Hippocampal formation (tissue), 2 donors: ENCODE data around the gene CIAO2A.
"Not testable (repeated sequence)": the region's sequence is repeated elsewhere in the genome, so short reads cannot be mapped to it uniquely, and the experiment has no call there.

Source experiments
- DNase-seq, 2 donors: peaks; one replicate each; lab custom pipeline; 2025; lab: John Stamatoyannopoulos, UW

CIAO2A gene, protein sequence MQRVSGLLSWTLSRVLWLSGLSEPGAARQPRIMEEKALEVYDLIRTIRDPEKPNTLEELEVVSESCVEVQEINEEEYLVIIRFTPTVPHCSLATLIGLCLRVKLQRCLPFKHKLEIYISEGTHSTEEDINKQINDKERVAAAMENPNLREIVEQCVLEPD

DNA sequence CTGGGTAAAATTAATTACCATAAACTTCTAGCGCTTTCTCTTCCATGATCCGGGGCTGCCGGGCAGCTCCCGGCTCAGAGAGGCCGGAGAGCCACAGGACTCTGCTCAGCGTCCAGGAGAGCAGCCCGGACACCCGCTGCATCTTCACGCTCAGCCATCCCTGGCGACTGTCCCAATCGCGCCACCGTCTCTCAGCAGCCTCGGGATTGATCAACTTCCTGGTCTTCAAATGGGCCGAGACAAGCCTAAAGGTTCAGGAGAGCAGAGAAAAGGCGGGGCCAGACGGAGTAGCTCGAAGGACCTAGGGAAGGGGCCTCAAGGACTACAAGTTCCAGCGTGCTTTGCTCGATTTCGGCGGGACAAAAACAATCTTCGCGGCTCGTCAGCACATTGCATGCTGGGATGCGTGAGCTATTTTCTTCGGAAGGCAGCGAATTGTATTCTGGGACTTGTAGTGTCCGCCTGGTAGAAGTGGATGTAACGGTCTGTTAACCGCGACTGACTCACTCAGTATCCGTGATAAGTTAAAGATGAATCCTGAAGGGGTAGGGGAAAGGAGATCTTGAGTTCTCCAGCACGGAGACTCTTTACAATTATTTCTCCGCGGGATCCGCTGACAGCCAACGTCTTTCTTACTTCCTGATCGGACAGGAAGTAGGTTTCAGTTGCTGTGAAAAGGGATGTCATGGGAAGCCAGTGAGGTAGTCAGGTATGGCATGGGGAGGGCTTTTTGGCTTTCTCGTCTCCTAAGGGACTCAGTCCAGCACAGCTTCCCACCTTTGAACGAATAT lies at the start of gene CIAO2A:
Gene CIAO2A, minus strand, starts transcription at position 212 of the 791 bp plus-strand sequence. Its CDS starts 70 bp downstream, at position 142.
- peak; percentile 92 to 98 for DNase-seq

DNA sequence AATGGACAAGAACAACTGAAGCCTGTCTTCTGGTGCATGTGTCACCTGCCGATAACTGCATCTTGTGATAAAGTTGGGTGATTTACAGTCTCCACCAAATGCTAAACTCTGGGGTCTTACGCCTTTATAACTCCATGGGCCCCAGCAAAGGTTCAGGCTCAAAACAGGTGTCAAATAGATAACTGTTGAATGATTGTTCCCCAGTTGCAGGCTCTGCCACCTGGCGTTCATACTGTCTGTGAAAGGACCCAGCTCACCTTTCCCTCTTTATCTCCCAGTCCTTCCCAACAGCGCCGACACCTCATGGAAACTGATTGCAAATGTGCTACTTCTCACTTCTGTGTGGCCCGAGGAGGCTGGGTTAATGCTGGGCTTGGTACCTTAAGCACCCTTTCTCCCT lies 49.6 kb upstream of the CIAO2A start:
- no peak for DNase-seq

DNA sequence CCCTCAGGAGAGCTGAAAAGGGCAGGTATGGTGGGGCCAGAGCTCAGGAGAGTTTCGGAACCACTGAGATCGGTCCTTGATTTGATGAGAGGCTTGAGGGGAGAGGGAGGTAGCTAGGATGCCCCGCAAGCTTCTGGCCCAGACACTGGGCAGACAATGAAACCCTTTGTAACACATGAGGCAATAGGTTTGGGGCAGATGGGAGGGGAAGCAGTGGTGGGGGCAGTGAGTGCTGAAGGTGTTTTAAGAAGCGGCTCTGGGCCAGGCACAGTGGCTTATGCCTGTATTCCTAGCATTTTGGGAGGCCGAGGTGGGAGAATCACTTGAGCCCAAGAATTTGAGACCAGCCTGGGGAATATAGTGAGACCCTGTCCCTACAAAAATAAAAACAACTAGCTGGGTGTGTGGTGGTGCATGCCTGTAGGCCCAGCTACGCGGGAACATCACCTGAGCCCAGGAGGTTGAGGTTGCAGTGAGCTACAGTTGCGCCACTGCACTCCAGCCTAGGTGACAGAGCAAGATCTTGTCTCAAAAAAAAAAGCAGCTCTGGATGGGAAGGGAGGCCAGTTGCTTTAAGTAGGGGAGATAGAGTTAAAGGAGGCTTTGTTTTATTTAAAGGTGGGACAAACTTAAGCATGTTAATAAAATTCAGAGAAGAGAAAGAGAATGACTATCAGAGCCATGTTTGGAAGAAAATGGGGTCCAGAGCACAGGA lies 48.3 kb upstream of the CIAO2A start:
- DNase-seq: peak in 1 of 2 donors; percentile 50

DNA sequence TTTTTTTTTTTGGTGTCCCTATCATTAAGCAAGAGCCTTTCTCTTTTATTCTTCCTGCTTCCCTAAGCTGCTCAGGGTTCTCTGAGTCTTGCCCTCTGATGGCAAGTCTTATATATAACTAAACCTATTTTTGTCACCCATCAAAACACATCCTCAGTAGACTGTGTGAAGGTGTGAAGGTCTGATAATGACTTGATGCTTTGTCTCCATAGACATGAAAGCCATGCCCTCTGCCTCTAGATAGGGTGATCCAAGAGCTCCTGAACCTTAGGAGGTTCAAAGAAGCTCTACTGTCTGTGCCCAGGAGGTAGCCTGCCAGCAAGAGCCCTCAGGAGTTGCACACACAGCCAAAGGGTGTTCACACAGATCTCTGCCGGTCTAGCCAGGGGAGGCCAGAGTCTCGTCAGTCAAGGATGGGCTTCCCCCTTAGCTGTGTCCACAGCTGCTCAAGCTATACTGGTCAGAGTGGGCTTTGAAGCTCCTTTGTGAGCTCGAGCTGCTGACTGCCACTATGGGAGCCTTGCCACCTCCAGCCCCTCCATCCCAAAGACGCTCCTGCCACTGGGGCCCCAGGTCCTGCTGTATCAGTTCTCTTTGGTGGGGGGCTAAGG lies 44.8 kb upstream of the CIAO2A start:
- DNase-seq: no peak

DNA sequence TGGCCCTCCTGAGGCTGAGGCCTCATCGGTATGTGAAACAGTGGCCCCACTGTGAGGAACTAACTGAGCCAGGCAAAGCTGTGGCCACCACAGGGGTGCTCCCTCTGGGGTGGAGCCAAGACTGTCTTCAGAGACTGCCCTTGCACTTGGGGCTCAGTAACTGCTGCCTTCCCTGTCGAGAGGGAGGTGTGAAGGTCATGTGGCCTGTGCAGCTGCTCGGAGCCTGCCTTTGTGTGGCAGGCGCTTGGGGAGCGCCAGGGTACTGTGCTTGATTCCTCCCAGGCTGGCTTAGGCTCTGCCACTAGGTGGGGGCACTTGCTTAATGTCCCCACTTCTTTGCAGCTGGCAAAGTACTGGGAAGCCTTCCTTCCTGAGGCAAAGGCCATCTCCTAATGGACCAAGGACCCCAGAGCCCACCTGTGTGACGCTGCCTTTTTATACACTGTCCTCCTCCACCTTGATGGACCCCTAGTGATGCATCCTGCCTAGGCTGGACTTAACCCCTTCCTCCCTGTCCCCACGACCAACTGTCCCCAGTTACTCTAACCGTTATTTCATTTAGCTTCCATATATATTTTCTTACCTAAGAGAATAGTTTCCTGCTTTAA lies 43.7 kb upstream of the CIAO2A start:
- DNase-seq: peak; percentile 46 to 56

DNA sequence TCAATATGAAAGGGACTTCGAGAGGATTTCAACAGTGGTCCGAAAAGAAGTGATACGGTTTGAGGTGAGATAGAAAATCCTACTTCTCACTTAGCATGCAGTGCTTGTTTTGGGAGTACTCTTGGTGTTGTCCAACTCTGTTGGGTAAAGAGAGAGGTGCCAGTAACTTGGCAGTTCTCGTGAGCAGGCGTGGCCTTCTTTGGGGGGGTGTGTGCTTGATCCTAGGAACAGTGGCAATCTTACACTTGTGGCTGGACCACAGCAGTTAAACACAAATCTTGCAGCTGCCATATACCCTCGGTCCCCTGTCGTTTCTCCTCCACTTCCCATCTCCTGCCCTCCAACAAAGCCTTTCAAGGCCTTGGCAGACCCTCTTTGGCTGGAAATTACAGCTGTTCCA lies 42.7 kb upstream of the CIAO2A start:
- DNase-seq: no peak

DNA sequence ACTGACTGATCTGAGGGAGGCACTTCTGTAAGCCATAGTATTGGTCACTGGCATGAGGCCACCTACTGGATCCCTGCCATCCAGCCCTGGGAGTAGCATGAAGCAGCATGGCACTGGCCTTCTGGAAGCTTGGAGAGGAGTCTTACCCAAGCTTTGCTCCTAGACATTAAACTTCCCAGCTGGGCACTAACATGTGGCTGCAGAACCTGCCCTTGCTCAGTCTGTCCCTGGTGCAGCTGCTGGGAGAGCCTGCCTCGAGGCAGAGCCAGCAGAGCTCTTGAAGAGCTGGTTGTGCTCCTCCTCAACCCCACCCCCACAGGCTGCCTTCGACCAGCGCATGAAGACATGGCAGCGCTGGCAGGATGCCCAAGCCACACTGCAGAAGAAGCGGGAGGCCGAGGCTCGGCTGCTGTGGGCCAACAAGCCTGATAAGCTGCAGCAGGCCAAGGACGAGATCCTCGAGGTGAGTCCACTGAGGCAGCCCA lies 40.7 kb upstream of the CIAO2A start:
- DNase-seq: peak; percentile 36 to 84

DNA sequence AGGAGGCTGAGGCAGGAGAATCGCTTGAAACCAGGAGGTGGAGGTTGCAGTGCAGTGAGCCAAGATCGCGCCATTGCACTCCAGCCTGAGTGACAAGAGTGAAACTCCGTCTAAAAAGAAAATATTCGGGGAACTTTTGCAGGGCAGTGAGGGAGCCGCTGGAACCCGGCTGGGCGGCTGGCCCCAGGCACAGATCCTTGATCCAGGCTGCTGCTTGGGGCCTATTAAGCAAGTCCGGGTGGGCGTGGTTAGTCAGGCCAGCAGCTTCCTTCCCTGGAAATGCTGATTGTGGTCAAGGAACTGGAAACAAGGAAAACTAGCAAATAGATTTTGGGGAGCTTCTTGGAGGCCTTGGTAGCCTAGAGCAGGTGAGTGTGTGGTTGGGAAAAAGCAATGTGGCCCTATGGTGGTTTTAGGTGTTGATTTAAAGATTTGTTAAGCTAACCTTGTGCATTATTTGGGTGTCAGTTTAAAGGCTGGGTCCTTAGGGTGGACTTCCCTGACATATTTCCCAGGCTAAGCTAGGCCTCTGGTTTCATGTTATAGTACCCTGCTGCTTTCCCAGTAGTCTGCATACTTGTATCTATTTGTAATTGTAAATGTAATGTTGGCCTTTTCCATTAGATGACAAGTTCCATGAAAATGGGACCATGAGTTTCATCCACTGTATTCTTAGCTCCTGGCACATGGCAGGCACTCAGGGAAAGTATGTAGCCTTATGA lies 40.1 kb upstream of the CIAO2A start:
- DNase-seq: no peak

DNA sequence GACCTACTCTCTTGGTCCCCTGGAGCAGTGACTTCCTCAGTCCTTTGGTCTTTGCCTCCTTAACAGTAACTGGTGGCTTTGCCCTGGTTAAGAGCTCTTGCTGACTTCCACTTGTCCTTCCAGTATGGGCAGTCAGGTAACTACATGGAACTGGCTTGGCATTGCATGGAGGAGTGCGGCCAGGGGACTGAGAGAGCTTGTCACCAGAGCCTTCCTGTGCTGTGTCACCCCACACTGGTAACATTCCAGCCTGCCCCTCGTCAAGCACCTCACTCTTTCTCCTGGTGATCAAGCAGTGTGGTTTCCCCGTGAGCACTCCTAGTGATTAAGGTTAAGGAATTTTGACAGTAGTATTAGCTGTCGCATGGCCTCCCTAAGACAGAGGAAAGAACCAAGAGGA lies 38.6 kb upstream of the CIAO2A start:
- DNase-seq: no peak

DNA sequence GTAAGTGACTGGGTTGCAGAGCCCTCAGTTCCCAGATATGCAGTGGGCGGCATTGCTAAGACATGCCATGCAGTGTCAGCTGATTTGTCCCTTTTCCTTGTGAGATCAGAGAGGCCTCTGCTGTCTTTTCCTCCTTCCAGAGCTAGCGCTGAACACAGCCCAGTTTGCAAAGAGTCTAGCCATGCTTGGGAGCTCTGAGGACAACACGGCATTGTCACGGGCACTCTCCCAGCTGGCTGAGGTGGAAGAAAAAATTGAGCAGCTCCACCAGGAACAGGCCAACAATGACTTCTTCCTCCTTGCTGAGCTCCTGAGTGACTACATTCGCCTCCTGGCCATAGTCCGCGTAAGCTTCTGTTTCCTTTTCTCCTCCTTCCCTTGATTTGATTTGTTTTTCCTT lies 37.9 kb upstream of the CIAO2A start:
- DNase-seq: peak; percentile 30 to 39

DNA sequence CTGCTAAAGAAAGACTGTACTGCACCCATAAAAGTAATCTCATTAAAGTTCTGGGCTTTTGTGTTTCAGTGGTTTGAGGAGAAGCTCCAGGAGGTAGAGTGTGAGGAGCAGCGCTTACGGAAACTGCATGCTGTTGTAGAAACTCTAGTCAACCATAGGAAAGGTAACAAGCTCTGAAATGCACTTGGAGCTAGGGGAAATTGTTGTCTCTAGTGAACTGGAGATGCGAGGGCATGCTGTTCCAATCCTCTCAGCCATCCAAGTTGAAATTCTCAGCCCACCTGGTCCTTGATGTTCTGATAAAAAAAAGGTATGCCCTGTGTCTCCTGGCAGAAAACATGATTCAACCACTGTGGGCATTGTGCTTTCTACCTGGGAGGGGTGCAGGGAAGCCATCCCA lies 36.5 kb upstream of the CIAO2A start:
- DNase-seq: no peak

DNA sequence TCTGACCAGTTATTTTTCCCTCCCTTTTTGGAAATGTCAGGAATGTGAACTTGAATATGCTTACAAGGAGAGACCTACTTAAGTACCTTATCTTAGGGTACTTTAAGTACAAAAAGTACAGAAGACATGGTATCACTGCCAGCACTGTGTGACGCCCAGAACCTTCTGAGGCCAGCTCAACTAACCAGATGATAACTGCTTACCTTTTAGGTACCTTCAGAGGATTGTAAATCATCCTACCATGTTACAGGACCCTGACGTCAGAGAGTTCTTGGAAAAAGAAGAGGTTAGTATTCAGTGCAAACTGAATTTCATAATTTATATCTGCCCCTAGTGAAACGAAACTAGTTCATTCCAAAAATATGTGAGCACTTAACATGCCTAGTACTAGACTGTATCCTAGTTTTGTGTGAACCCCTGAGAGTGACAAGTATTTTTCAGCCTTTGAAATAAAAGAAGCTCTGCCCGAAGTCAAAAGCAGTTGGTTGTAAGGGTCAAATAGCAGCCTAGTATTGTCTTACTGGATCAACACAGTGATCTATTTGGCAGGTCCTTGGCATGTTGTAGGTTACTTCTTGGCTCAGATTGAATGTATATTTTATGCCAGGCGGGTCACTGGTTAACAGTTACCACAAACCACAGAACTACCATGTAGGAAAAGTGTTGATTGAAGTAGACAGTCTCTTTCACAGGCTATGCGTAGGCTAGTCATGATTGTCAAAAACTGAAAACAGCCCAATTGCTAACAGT lies 34.1 kb upstream of the CIAO2A start:
- no peak for DNase-seq

DNA sequence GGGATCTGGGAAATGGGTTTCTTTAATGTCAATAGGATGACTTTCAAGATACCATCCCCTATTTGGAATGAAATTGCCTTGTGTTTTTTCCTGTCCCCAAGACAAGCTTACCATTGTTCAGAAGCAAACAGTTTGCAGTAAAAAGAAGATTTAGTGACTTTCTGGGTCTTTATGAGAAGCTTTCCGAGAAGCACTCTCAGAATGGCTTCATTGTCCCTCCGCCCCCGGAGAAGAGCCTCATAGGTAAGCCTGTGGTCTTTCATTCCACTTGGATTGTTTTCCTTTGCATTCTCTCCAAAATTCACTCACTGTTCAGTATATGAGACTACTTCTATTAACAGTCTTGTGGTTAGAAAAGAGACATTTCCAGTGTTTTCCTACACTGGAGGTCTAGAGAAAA lies 32.3 kb upstream of the CIAO2A start:
- no peak for DNase-seq

DNA sequence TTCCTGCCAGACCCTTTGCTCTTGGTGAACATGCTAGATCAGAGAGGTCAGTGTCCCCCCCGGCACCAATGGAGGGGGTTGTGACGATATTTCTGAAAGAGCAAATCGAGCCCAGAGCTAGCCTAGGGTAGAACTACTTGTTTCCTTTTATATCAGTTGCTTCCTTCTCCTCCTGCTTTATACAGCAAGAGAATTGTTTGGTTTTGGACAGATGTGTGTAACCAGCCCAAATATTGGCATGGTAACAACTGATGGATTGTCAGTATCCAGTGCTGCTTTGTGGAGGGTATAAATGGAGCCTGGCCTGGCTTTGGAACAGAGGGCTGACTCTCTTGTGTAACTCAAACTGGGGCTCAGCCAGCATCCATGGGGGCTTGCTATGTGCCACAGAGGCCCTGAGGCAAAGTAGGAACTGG lies 29.3 kb upstream of the CIAO2A start:
- DNase-seq: peak; percentile 82 to 98

DNA sequence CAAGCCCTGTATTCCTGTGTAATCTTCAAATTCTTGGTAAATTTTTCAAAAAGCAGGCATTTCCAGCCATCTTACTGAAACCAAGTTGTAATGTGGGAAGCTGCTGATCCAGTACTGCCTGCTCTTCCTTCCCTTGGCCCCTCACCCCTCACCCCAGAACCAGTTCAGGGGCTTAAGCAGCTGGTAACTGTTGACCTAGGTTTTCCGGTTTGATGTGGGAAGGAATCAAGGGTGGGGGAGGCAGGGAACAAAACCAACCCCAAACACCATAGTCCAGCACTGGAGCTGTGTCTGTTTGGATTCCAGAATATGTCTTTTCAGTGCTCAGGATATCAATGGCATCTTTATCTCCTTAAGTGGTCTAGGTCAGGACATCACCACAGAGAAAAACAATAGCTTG lies 28.8 kb upstream of the CIAO2A start:
- peak in 1 of 2 donors; percentile 41 for DNase-seq

DNA sequence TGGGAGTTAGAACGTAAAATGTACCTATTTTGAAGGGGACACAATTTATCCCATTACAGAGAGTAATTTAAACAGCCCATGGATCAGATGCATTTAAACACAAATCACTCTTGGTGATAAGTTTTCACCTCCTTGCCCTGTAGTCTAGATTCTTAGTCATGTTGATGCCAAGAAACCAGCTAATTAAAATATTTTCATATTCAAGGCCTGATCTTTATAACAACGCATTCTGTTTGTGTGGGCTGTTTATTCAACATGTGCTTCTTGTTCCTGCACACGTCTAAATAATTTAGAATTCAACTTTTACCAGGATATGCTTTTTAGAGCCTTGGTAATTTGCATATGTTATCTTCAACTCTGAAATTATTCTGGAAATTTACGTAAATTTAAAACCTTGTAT lies 28.0 kb upstream of the CIAO2A start:
- DNase-seq: no peak

DNA sequence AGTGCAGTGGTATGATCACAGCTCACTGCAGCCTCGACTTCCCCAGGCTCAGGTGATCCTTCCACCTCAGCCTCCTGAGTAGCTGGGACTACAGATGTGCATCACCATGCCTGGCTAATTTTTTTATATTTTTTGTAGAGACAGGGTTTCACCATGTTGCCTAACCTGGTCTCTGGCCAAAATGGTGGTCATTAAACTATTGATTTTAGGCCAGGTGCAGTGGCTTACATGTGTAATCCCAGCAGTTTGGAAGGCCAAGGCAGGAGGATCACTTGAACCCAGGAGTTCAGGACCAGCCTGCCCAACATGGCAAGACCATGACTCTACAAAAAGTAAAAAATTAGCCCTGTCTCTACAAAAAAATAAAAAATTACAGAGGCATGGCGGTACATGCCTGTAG lies 26.7 kb upstream of the CIAO2A start:
- DNase-seq: not testable (repeated sequence)

DNA sequence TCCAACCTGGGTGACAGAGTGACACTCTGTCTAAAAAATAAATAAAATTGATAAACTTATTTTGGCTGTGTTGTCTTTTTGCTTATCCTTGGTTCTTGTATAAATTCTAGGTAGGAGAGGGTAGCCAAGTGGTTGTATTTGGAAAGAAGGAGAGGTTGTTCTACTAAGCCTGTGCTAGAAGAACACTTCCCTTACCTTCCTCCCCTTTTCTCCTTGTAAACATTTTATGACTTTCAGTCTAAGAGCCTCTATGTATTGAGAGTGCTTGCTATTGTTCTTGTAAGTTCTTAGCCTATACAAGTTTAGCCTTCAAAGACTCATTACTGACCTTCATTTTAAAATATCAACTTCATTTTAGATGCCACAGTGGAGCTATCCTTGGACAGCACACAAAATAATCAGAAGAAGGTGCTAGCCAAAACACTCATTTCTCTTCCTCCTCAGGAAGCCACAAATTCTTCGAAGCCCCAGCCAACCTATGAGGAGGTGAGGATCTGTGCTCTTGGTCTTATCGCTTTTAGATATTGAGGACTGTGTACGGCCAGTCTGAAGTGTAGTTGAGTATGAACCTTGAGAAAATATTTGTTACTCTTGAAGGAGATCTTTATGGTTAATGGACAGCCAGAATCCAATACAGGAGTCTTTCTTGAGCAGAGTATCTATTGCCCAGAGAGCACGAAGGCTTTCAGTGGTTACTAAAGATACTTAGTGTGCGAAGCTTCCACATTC lies 24.3 kb upstream of the CIAO2A start:
- no peak for DNase-seq

DNA sequence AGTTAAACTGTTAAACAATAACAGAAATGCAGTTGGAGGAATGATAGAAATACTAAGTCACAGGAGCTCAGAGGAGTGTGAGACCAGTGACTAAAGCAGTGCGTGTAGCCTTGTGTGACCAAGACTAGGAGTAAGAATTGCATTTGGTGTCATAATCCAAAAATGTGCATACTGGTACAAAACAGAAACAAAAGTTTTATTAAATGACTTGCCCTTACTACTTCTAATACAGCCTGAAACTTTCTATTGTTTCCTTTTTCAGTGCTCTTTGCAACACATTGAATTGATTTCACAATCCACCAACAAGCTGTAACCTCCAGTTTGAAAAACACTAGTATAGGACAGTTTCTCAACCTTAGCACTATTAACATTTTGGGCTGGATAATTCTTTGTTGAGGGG lies 19.3 kb upstream of the CIAO2A start:
- no peak for DNase-seq
